ENCODE measurements around the gene MNAT1.

The MNAT1 gene

GRCh38 chr14:60973070-60973469 lies 238.5 kb downstream of the MNAT1 start:
- DNase-seq, result no peak

GRCh38 chr14:60974090-60974651 lies 239.6 kb downstream of the MNAT1 start:
- peak; percentile 9 for DNase-seq

- DNase-seq, result no peak
Observed at GRCh38 chr14:60975551-60975950, 241.0 kb downstream of the MNAT1 start.

GRCh38 chr14:60977847-60978246 lies 243.3 kb downstream of the MNAT1 start:
- peak; percentile 35 for DNase-seq

GRCh38 chr14:60980811-60981632 lies 246.5 kb downstream of the MNAT1 start, which contains the start of the genes SLC38A6 and TRMT5:
Gene SLC38A6, plus strand, starts transcription at chr14:60981245. Its CDS starts 33 bp downstream, at chr14:60981278.
Gene TRMT5, minus strand, starts transcription at chr14:60981079. Its CDS starts 106 bp downstream, at chr14:60980973.
- DNase-seq, result peak; percentile 80

GRCh38 chr14:60981633-60982455 lies 247.3 kb downstream of the MNAT1 start:
- DNase-seq, result peak; percentile 21

- no peak for DNase-seq
Observed at GRCh38 chr14:60984196-60984595, 249.6 kb downstream of the MNAT1 start.

GRCh38 chr14:60986500-60986899 lies 251.9 kb downstream of the MNAT1 start:
- no peak for DNase-seq

GRCh38 chr14:60989599-60989998 lies 255.0 kb downstream of the MNAT1 start:
- no peak for DNase-seq

GRCh38 chr14:60998617-60999016 lies 264.1 kb downstream of the MNAT1 start:
- DNase-seq, result no peak

- DNase-seq, result no peak
Observed at GRCh38 chr14:60999536-60999935, 265.0 kb downstream of the MNAT1 start.

- DNase-seq, result no peak
Observed at GRCh38 chr14:61003571-61003970, 269.0 kb downstream of the MNAT1 start.

- DNase-seq, result no peak
Observed at GRCh38 chr14:61019537-61019936, 285.0 kb downstream of the MNAT1 start.

Data from SHP77 treated with DMSO at 0.1 percent for 48 hours (cell line).